ENCODE data around the gene FNIP2. TPM values are rescaled to one million over a fixed set of nuclear protein-coding genes. Genes with fewer than 3 reads are reported as not detected.
A peak's percentile ranks its signal among the peaks of the same experiment; 100 is the strongest.
"Not testable (repeated sequence)": the region's sequence is repeated elsewhere in the genome, so short reads cannot be mapped to it uniquely, and the experiment has no call there.

Gene FNIP2
- total RNA-seq, 8 experiments from 2014 or later: 16.2 to 47.4 (median 27.3) TPM

GRCh38 chr4:158802914-158803313, 34.1 kb downstream of the FNIP2 start:
- no peak for ATAC-seq (replicated peaks in 6 of 8)
- in situ Hi-C loops (cut with MboI; ENCODE audit: low pct_unique_long_range_greater_than_20kb in 2 of 9, low sequenced_read_pairs in 9 of 9, unreplicated experiment in 9 of 9): no loop called here
- WGBS, 10 experiments: 100% methylated on average over 1 of the region's 1 CpG; no CpG with 5 or more reads in 6 of the 10 experiments
- Histone ChIP-seq H3K4me1 (replicated peaks in 1 of 2) (peaks cover 14% of the 10 kb centered on the region in 2 donors), H3K4me3 (no peak overlapping the region), H3K27ac (no peak overlapping the region)

- WGBS, 10 experiments: 47 to 100% (median 80%) methylated on average over 1 to 7 of the region's 10 CpGs; no CpG with 5 or more reads in 1 of the 10 experiments
- peak overlapping the region in 1 of 2 donors; percentile 57 for H3K27ac ChIP-seq
- peak; percentile 49 to 99 (median 98) for ATAC-seq (replicated peaks in 6 of 8)
- in situ Hi-C loops (cut with MboI; ENCODE audit: low pct_unique_long_range_greater_than_20kb in 2 of 9, low sequenced_read_pairs in 9 of 9, unreplicated experiment in 9 of 9): no loop called here
- H3K4me3 ChIP-seq: peak overlapping the region in 2 of 5 donors; percentile 18 to 26
- peaks cover 19 to 21% of the 10 kb centered on the region in 2 donors for H3K4me1 ChIP-seq (replicated peaks in 1 of 2)
These were observed 37.0 kb downstream of the FNIP2 start for GRCh38 chr4:158805635-158806471.

GRCh38 chr4:158807691-158808090, 38.9 kb downstream of the FNIP2 start:
- no peak overlapping the region for H3K4me3 ChIP-seq
- WGBS, 10 experiments: 86 to 100% (median 100%) methylated on average over 1 to 3 of the region's 3 CpGs; no CpG with 5 or more reads in 1 of the 10 experiments
- no peak overlapping the region for H3K27ac ChIP-seq
- peaks cover 23 to 24% of the 10 kb centered on the region in 2 donors for H3K4me1 ChIP-seq (replicated peaks in 1 of 2)
- ATAC-seq (replicated peaks in 6 of 8): no peak
- in situ Hi-C loops (cut with MboI; ENCODE audit: low pct_unique_long_range_greater_than_20kb in 2 of 9, low sequenced_read_pairs in 9 of 9, unreplicated experiment in 9 of 9): no loop called here

DNA sequence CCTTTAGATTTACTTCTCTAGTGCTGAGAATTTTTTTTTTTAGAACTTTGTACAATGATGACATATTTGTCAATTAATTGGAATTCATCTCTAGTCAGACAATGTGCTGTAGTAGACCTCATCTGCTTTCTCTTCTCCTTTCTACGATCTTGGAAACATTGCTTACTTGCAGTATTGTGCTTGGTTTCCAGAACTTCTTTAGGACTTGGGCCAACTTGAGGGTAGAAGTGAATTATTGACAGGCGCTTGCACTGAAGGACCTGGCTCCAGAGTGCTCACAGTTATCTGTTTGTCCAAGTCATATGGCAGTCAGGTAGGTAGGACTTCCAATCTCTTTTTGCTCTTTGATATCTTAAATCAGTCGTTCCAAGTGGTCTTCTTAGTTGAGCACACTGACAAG, 39.6 kb downstream of the FNIP2 start:
- Histone ChIP-seq H3K4me3 (no peak overlapping the region), H3K4me1 (replicated peaks in 1 of 2) (peaks cover 23 to 24% of the 10 kb centered on the region in 2 donors), H3K27ac (no peak overlapping the region)
- no peak for ATAC-seq (replicated peaks in 6 of 8)
- in situ Hi-C loops (cut with MboI; ENCODE audit: low pct_unique_long_range_greater_than_20kb in 2 of 9, low sequenced_read_pairs in 9 of 9, unreplicated experiment in 9 of 9): no loop called here
- 82 to 100% (median 92%) methylated on average over 1 to 3 of the region's 3 CpGs for WGBS, 10 experiments

DNA sequence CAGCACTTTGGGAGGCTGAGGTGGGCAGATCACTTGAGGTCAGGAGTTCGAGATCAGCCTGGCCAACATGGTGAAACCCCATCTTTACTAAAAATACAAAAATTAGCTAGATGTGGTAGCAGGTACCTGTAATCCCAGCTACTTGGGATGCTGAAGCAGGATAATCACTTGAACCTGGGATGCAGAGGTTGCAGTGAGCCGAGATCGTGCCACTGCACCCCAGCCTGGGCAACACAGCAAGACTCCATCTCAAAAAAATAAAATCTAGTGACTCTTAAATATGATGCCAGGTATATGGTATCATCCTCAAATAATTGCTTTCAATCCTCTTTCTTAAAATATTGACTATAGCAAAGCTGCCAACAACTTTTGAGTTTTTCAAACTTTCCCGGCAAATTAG, 40.4 kb downstream of the FNIP2 start:
- H3K4me1 ChIP-seq (replicated peaks in 1 of 2): peaks cover 23 to 24% of the 10 kb centered on the region in 2 donors
- 60 to 100% (median 89%) methylated on average over 1 to 3 of the region's 4 CpGs; no CpG with 5 or more reads in 2 of the 10 experiments for WGBS, 10 experiments
- H3K4me3 ChIP-seq; ATAC-seq (replicated peaks in 6 of 8); H3K27ac ChIP-seq; in situ Hi-C loops (cut with MboI; ENCODE audit: low pct_unique_long_range_greater_than_20kb in 2 of 9, low sequenced_read_pairs in 9 of 9, unreplicated experiment in 9 of 9): not testable (repeated sequence)

DNA sequence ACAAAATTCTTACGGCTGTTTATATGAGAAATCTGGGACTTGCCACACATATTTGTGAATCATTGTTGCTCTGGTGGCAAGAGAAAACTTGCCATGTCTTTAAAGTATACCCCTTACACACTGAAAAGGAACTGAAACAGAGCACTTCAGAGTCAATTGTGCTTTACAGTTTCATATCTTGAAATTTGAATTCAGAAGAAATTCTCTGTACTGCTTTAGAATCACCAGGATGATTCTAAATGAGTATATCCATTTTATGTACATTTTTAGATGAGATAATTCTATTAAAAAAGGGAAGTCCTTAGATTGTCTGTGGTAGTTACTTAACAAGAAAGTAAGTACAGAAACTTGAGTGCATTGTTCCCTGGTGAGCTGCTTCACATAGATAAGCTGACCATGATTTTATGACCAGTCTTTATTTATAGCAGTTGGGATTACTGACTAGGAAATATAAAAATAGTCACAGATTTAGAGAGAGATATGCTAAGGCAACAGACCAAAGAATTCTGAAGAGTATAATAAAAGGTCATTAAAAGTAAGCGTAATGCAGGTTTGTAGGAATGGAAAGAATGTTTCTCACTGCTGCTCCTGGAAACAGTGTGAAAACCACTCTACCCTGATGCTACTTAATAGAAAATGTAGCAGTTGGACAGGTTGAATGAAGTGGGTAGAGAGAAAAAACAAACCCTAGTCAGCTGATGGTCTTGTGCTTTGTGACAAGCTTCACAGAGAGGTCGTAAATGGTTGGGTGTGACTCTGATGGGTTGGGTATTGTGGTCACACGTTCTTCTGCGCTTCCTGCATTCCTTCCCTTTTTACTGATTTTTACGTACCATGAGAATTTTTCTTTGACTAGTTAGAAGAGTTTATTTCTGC, 41.0 kb downstream of the FNIP2 start:
- ATAC-seq (replicated peaks in 6 of 8): peak; percentile 10 to 71 (median 28)
- 5 to 95% (median 85%) methylated on average over 2 to 6 of the region's 6 CpGs for WGBS, 10 experiments
- H3K4me3 ChIP-seq: no peak overlapping the region
- no peak overlapping the region for H3K27ac ChIP-seq
- H3K4me1 ChIP-seq (replicated peaks in 1 of 2): peaks cover 23 to 24% of the 10 kb centered on the region in 2 donors
- in situ Hi-C loops (cut with MboI; ENCODE audit: low pct_unique_long_range_greater_than_20kb in 2 of 9, low sequenced_read_pairs in 9 of 9, unreplicated experiment in 9 of 9): no loop called here

DNA sequence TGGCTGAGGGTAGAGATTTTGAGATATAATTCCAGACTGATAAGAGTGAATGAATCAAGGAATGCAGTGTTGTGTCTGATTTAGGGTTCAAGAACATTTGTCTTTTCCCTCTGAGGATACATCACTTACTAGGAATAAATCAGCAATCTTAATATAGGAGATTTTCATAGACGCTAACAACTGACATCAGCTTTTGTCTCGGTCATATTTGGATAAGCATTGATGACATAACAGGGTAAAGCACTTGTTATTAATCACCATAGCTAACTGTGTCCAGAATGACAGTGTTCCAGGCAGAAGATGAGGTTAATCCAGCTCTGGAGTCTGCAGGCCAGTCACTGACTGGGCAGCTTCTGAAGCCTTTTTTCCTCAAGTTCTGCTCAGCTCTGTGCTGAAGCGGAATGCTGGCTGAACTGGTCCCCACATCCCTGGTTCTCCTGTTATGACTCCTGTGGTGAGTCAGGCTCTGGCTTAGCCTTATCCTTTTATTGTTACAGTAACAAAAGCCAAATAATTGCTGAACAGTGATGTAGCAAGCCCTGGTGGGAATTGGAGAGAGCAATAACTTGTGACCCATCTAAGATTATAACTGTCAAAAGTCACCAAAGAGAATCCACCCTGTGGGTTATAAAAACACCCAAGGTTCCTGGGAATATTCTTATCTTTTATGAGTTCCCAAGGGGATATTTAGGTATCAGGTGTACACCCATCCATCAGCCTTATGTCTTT, 41.8 kb downstream of the FNIP2 start:
- WGBS, 10 experiments: 12 to 100% (median 83%) methylated on average over 1 to 3 of the region's 3 CpGs
- in situ Hi-C loops (cut with MboI; ENCODE audit: low pct_unique_long_range_greater_than_20kb in 2 of 9, low sequenced_read_pairs in 9 of 9, unreplicated experiment in 9 of 9): no loop called here
- Histone ChIP-seq H3K4me3 (no peak overlapping the region), H3K27ac (no peak overlapping the region), H3K4me1 (replicated peaks in 1 of 2) (peaks cover 17 to 18% of the 10 kb centered on the region in 2 donors)
- peak; percentile 23 to 82 (median 62) for ATAC-seq (replicated peaks in 6 of 8)

DNA sequence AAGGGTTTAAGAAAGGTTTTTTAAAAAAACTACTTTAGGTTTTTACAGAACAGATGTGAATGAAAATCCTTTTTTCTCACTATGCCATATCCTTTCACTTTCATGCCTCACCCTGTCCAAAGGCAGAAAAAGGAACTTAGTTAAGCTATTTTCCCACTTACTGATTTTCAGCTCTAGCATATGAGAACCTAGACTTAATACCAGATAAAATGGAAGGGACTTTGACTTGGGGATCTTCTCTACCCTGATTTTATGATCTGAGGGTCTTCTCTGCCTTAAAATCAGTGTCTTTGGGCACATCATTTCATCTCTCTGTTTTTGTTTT, 42.4 kb downstream of the FNIP2 start:
- H3K27ac ChIP-seq: no peak overlapping the region
- no peak overlapping the region for H3K4me3 ChIP-seq
- no peak for ATAC-seq (replicated peaks in 6 of 8)

DNA sequence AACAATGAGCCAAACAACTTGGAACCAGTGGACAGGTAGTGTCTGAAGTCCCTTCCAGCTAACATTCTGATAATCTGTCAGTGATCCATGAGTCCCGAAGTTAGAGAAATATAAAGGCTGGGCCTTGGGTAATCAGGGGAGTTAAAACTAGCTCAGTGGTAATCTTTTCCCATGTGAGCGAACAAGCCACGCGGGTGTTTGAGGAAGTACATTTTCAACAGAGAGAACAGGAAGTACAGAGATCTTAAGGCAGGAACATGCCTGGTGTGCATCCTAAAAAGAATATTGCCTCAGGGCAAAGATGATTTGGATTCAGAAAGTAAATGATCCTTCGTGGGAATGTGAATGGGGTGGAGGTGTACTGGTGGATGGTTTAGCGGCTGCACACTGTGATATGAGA, 42.9 kb downstream of the FNIP2 start:
- no peak overlapping the region for H3K4me3 ChIP-seq
- peak in 1 of 8 experiments; percentile 5 for ATAC-seq (replicated peaks in 6 of 8)
- WGBS, 10 experiments: 88 to 100% (median 94%) methylated on average over 2 to 4 of the region's 6 CpGs; no CpG with 5 or more reads in 3 of the 10 experiments
- H3K27ac ChIP-seq: no peak overlapping the region
- in situ Hi-C loops (cut with MboI; ENCODE audit: low pct_unique_long_range_greater_than_20kb in 2 of 9, low sequenced_read_pairs in 9 of 9, unreplicated experiment in 9 of 9): no loop called here
- peaks cover 9 to 10% of the 10 kb centered on the region in 2 donors for H3K4me1 ChIP-seq (replicated peaks in 1 of 2)

More for the DNA sequence above, 42.4 kb downstream of the FNIP2 start:
- H3K4me1 ChIP-seq (replicated peaks in 1 of 2): peaks cover 12 to 13% of the 10 kb centered on the region in 2 donors
- in situ Hi-C loops (cut with MboI; ENCODE audit: low pct_unique_long_range_greater_than_20kb in 2 of 9, low sequenced_read_pairs in 9 of 9, unreplicated experiment in 9 of 9): no loop called here

GRCh38 chr4:158812133-158812532, 43.3 kb downstream of the FNIP2 start:
- in situ Hi-C loops (cut with MboI; ENCODE audit: low pct_unique_long_range_greater_than_20kb in 2 of 9, low sequenced_read_pairs in 9 of 9, unreplicated experiment in 9 of 9): no loop called here
- no peak for ATAC-seq (replicated peaks in 6 of 8)
- peaks cover 9 to 10% of the 10 kb centered on the region in 2 donors for H3K4me1 ChIP-seq (replicated peaks in 1 of 2)
- no peak overlapping the region for H3K4me3 ChIP-seq
- H3K27ac ChIP-seq: no peak overlapping the region
- 61 to 100% (median 98%) methylated on average over 1 to 2 of the region's 2 CpGs; no CpG with 5 or more reads in 4 of the 10 experiments for WGBS, 10 experiments

- ATAC-seq (replicated peaks in 6 of 8): no peak
- H3K4me1 ChIP-seq (replicated peaks in 1 of 2): peaks cover 9 to 10% of the 10 kb centered on the region in 2 donors
- in situ Hi-C loops (cut with MboI; ENCODE audit: low pct_unique_long_range_greater_than_20kb in 2 of 9, low sequenced_read_pairs in 9 of 9, unreplicated experiment in 9 of 9): no loop called here
These were observed 43.7 kb downstream of the FNIP2 start for GRCh38 chr4:158812543-158812942.

GRCh38 chr4:158813113-158813512, 44.3 kb downstream of the FNIP2 start:
- no peak overlapping the region for H3K27ac ChIP-seq
- ATAC-seq (replicated peaks in 6 of 8): no peak
- in situ Hi-C loops (cut with MboI; ENCODE audit: low pct_unique_long_range_greater_than_20kb in 2 of 9, low sequenced_read_pairs in 9 of 9, unreplicated experiment in 9 of 9): no loop called here
- H3K4me3 ChIP-seq: no peak overlapping the region
- WGBS, 10 experiments: 38 to 100% (median 89%) methylated on average over 1 to 3 of the region's 3 CpGs
- peaks cover 9 to 10% of the 10 kb centered on the region in 2 donors for H3K4me1 ChIP-seq (replicated peaks in 1 of 2)

More at GRCh38 chr4:158812543-158812942, 43.7 kb downstream of the FNIP2 start:
- Histone ChIP-seq H3K27ac (no peak overlapping the region), H3K4me3 (no peak overlapping the region)
